ENCODE results near the gene TMEM200B.

Gene TMEM200B

DNA sequence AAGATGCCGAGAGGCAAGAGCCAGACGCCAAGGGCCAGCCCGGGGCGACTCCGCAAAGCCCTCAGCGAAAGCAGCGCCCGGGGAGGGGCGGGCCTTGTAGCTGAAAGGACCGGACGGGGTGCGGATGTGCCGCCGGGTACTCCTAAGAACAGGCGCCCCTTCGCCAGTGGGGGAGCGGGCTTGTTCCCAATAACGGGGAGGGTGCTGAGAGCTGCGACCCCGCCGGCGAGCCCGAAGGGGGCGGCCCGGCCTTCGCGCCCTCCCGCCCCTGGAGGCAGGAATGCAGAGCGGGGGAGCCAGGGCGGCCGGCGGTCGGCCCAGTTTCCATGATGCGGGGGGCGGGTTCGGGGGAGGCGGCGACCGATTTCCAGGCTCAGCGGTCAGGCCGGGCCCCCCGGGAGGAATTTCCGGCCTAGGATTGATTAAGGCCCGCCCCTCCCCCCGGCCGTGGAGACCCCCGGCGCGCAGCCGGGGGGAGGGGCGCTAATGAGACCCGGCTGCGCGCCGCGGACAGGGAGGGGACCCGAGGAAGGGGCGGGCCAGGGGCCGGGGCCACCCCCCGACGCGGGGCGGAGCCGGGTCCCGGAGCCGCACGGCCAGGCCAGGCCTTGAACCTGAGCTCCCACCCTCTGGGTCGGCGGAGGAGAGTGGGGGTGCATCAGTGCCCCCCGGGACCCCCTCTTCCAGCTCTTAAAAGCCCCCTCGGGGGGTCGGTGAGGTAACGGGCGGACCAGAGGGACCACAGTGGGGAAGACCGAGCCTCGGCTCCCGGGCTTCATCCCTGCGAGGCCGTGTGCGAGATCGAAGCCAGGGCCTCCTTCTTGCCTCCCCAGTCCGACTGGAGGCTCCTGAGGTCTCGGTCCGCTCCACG, 898 bp upstream of the TMEM200B start (continued):
- TF ChIP-seq, protein P1, sequence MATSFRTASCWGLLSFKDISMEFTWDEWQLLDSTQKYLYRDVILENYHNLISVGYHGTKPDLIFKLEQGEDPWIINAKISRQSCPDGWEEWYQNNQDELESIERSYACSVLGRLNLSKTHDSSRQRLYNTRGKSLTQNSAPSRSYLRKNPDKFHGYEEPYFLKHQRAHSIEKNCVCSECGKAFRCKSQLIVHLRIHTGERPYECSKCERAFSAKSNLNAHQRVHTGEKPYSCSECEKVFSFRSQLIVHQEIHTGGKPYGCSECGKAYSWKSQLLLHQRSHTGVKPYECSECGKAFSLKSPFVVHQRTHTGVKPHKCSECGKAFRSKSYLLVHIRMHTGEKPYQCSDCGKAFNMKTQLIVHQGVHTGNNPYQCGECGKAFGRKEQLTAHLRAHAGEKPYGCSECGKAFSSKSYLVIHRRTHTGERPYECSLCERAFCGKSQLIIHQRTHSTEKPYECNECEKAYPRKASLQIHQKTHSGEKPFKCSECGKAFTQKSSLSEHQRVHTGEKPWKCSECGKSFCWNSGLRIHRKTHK (tag by site-specific recombination; IDR thresholded peaks at IDR 0.05), result no peak
- TF ChIP-seq ZNF544 (tag by site-specific recombination; IDR thresholded peaks at IDR 0.05) (no peak), ZNF350 (tag by site-specific recombination; IDR thresholded peaks at IDR 0.05) (no peak), ZNF600 (tag by site-specific recombination; IDR thresholded peaks at IDR 0.05) (peak; percentile 50; the same call in 1 of the 2 replicates), ZNF394 (tag by site-specific recombination; IDR thresholded peaks at IDR 0.05; ENCODE audit: borderline replicate concordance) (0 out of 2 replicates have a peak, but pooled peaks have one; percentile 46), ZSCAN23 (tag by site-specific recombination; IDR thresholded peaks at IDR 0.05) (no peak), MYNN (tag by site-specific recombination; IDR thresholded peaks at IDR 0.05; ENCODE audit: borderline replicate concordance) (no peak), ZIC2 (tag by site-specific recombination; IDR thresholded peaks at IDR 0.05) (peak; percentile 78), YY2 (tag by site-specific recombination; IDR thresholded peaks at IDR 0.05) (no peak), ZNF423 (tag by site-specific recombination; IDR thresholded peaks at IDR 0.05) (peak; percentile 62), ZNF76 (tag by site-specific recombination; IDR thresholded peaks at IDR 0.05; ENCODE audit: borderline replicate concordance, low read depth) (no peak), KLF8 (tag by site-specific recombination; IDR thresholded peaks at IDR 0.05) (peak; percentile 91), ZNF311 (tag by site-specific recombination; IDR thresholded peaks at IDR 0.05; ENCODE audit: borderline replicate concordance) (no peak), GLI4 (tag by site-specific recombination; IDR thresholded peaks at IDR 0.05) (no peak), ZBTB20 (tag by site-specific recombination; IDR thresholded peaks at IDR 0.05) (peak; percentile 77; the same call in 1 of the 2 replicates), ZNF341 (tag by site-specific recombination; IDR thresholded peaks at IDR 0.05; ENCODE audit: low read depth) (peak; percentile 60), ZNF776 (tag by site-specific recombination; IDR thresholded peaks at IDR 0.05; ENCODE audit: borderline replicate concordance) (no peak), ZNF138 (tag by site-specific recombination; IDR thresholded peaks at IDR 0.05; ENCODE audit: borderline replicate concordance) (no peak), ZSCAN16 (tag by site-specific recombination; IDR thresholded peaks at IDR 0.05) (no peak), ZNF510 (tag by site-specific recombination; IDR thresholded peaks at IDR 0.05; ENCODE audit: insufficient replicate concordance) (no peak), HOXC10 (CRISPR knock-in tag; IDR thresholded peaks at IDR 0.05) (no peak), GLI2 (tag by site-specific recombination; IDR thresholded peaks at IDR 0.05; ENCODE audit: borderline replicate concordance, low read depth) (no peak), ZNF626 (tag by site-specific recombination; IDR thresholded peaks at IDR 0.05) (no peak), ZBTB8A (tag by site-specific recombination; IDR thresholded peaks at IDR 0.05) (peak; percentile 76)
- TF ChIP-seq, protein P2, sequence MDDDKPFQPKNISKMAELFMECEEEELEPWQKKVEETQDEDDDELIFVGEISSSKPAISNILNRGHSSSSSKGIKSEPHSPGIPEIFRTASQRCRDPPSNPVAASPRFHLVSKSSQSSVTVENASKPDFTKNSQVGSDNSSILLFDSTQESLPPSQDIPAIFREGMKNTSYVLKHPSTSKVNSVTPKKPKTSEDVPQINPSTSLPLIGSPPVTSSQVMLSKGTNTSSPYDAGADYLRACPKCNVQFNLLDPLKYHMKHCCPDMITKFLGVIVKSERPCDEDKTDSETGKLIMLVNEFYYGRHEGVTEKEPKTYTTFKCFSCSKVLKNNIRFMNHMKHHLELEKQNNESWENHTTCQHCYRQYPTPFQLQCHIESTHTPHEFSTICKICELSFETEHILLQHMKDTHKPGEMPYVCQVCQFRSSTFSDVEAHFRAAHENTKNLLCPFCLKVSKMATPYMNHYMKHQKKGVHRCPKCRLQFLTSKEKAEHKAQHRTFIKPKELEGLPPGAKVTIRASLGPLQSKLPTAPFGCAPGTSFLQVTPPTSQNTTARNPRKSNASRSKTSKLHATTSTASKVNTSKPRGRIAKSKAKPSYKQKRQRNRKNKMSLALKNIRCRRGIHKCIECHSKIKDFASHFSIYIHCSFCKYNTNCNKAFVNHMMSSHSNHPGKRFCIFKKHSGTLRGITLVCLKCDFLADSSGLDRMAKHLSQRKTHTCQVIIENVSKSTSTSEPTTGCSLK (tag by site-specific recombination; IDR thresholded peaks at IDR 0.05), result no peak
- TF ChIP-seq, protein P3, sequence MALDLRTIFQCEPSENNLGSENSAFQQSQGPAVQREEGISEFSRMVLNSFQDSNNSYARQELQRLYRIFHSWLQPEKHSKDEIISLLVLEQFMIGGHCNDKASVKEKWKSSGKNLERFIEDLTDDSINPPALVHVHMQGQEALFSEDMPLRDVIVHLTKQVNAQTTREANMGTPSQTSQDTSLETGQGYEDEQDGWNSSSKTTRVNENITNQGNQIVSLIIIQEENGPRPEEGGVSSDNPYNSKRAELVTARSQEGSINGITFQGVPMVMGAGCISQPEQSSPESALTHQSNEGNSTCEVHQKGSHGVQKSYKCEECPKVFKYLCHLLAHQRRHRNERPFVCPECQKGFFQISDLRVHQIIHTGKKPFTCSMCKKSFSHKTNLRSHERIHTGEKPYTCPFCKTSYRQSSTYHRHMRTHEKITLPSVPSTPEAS (tag by site-specific recombination; IDR thresholded peaks at IDR 0.05), result no peak
- TF ChIP-seq, protein P4, sequence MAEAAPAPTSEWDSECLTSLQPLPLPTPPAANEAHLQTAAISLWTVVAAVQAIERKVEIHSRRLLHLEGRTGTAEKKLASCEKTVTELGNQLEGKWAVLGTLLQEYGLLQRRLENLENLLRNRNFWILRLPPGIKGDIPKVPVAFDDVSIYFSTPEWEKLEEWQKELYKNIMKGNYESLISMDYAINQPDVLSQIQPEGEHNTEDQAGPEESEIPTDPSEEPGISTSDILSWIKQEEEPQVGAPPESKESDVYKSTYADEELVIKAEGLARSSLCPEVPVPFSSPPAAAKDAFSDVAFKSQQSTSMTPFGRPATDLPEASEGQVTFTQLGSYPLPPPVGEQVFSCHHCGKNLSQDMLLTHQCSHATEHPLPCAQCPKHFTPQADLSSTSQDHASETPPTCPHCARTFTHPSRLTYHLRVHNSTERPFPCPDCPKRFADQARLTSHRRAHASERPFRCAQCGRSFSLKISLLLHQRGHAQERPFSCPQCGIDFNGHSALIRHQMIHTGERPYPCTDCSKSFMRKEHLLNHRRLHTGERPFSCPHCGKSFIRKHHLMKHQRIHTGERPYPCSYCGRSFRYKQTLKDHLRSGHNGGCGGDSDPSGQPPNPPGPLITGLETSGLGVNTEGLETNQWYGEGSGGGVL (tag by site-specific recombination; IDR thresholded peaks at IDR 0.05), result peak; percentile 77
- TF ChIP-seq, protein P5, sequence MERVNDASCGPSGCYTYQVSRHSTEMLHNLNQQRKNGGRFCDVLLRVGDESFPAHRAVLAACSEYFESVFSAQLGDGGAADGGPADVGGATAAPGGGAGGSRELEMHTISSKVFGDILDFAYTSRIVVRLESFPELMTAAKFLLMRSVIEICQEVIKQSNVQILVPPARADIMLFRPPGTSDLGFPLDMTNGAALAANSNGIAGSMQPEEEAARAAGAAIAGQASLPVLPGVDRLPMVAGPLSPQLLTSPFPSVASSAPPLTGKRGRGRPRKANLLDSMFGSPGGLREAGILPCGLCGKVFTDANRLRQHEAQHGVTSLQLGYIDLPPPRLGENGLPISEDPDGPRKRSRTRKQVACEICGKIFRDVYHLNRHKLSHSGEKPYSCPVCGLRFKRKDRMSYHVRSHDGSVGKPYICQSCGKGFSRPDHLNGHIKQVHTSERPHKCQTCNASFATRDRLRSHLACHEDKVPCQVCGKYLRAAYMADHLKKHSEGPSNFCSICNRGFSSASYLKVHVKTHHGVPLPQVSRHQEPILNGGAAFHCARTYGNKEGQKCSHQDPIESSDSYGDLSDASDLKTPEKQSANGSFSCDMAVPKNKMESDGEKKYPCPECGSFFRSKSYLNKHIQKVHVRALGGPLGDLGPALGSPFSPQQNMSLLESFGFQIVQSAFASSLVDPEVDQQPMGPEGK (tag by site-specific recombination; IDR thresholded peaks at IDR 0.05), result peak; percentile 69
- TF ChIP-seq, protein P6, sequence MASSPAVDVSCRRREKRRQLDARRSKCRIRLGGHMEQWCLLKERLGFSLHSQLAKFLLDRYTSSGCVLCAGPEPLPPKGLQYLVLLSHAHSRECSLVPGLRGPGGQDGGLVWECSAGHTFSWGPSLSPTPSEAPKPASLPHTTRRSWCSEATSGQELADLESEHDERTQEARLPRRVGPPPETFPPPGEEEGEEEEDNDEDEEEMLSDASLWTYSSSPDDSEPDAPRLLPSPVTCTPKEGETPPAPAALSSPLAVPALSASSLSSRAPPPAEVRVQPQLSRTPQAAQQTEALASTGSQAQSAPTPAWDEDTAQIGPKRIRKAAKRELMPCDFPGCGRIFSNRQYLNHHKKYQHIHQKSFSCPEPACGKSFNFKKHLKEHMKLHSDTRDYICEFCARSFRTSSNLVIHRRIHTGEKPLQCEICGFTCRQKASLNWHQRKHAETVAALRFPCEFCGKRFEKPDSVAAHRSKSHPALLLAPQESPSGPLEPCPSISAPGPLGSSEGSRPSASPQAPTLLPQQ (tag by site-specific recombination; IDR thresholded peaks at IDR 0.05), result 0 out of 2 replicates have a peak, but pooled peaks have one; percentile 25

Data from HEK293 (cell line).